NCI-H1417 treated with DMSO at 0.1 percent for 48 hours (cell line): ENCODE results near the gene HS1BP3.

Experiments used
- DNase-seq: peaks from one replicate; lab custom pipeline; 2025; lab: John Stamatoyannopoulos, UW

HS1BP3 gene

DNA sequence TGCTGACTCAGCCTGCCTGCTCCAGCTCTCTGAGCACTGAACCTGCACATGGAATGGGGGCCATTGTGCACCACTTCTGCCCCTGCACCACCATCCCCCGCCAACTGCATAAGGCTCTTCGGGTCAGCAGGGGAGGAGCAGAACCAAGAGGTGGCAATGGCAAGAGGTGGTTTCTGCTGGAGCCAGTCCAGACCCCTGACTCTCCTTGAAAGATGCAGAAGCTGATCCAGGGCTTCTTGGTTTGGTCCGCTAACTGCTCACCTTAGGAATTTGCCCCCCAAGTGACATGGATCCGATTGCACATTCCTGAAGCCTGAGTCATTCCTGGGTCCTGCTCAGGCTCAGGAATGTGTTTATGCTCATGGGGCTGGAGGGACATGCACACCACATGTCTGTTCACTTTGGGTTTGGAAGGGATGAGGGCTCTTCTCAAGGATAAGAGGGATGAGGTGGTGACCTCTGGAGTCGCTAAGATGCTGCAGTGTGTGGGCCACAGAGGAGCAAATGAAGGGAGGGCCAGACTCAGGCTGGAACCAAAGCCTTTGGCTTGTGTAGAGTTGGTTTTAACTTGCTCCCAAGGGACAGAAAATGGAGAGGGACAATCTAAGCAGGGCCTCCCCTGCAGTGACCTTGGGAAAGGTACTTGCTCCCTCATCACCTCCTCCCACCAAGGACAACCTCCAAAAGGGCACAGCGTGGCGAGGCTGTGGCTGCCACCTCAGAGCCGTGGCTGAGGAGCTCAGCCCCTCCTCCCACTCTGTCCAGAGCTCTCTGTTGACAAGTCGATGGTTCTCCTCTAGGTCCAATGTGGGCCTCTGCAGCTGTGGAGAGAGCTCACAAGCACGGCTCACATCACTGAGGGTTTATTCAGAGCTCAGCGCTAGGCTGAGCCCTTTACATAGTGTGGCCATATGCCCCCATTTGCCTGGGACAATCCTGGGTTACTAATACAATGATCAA, 66.2 kb downstream of the HS1BP3 start:
- no peak for DNase-seq

DNA sequence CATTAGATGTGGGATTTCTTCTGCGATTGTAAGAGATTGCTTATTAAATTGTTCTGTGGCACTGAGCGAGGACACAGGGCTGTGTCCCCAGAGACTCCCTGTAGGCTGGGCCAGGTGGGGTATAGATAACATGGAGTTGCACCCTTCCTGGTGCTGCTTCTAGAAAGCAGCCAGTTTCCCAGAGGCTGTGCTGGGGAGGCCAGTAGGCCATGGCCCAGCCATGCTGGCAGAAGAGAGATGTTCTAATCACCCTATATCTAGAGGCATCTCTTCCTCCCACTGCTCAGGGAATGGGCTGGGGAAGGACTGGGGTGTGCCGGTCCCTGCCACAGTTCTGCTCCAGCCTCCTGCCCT, 66.9 kb downstream of the HS1BP3 start:
- DNase-seq = no peak

DNA sequence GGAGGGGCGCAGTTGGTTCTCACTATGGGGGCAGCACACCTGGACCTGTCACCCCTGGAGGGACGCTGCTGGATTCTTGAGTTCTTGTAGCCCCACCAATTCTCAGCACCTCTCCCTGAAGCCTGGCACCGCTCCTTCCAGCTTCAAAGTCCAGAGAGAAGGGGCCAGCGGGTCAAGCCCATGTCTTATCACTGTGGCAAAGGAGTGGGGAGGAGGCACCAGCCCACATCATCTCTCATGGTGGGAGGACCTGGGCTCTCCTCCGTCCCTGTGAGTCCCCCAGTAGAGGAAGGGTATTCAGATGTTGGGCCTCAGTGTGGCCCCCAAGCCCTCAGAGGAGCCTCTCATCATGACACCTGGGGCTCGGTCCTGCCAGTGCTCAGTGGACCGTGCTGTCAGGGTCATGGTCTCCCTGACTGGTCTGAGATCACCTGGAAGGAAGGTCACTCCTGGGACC, 67.4 kb downstream of the HS1BP3 start:
- no peak for DNase-seq

DNA sequence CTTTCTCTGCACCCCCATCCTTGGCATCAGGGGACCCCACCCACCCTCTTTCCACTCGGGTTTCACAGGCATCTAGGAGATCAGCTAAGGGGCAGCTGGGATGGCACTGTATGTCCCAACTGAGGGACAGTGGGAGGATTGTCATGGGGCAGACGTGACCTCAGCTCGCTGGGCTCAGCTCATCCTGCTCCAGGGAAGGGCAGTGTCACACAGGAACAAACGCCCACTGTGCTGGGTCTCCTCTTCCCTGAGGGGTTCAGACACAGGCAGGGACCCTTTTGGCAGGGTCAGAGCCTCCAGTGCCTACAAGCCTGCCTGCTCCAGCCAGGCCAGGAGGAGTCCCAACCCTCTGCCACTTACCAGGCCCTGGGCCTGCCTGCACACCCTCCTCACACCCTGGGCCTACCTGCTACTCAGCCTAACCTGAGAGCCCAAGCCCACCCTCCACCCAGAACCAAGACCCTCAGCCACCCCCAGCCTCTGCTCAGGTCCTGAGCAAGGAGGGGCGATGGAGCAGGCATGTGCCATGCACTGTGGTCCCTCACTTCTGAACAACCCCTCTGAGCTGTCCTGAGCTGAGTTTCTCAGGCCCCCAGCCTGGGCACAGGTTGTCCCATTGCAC, 68.2 kb downstream of the HS1BP3 start:
- no peak for DNase-seq

DNA sequence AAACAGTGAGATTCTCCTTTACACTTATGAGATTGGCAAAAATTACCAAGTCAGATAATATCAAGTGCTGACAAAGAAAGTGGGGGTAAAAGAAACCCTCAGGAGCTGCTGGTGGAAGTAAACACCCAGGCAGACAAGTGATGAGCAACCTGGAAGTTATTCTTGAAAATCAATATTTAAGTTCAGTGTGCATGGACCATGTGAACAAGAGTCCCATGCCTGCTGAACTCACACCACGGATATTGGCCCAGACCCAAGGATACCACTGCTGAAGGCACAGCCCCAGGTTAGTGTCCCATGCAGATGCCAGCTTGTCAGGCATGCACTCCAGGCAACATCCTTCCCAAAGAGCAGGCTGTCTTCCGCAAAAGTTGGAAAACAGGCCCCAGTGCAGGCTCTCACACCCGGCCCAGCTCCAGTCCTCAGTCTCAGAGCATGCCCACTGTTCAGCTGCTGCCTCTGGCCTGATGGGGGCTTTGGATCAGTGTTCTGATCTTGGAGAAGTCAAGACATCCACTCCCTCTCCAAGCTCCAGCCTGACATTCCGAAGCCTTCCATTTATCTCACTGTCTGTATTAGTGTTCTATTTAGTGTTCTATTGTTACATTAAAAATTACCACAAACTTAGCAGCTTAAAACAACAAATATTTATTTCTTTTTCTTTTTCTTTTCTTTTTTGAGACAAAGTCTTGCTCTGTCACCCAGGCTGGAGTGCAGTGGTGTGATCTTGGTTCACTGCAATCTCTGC, 70.0 kb downstream of the HS1BP3 start:
- DNase-seq = no peak

DNA sequence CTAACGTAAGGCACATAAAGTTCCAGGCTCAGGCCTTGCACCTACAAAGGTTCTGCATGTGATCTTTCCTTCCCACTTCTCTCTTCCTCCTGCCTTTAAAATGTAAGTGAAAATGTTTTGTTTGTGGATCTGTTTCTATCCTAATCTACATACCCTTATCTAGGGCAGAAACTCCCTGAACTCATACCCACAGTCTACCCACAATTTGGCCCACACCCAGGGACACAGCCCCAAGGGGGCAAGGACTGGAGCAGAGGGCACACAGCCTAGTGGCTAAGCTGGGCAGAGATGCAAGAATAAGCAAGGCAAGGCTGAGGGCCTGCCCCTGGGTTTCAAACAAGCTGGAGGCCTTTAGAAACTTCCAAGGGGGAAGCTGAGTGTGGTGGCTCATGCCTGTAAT, 71.0 kb downstream of the HS1BP3 start:
- DNase-seq = no peak

DNA sequence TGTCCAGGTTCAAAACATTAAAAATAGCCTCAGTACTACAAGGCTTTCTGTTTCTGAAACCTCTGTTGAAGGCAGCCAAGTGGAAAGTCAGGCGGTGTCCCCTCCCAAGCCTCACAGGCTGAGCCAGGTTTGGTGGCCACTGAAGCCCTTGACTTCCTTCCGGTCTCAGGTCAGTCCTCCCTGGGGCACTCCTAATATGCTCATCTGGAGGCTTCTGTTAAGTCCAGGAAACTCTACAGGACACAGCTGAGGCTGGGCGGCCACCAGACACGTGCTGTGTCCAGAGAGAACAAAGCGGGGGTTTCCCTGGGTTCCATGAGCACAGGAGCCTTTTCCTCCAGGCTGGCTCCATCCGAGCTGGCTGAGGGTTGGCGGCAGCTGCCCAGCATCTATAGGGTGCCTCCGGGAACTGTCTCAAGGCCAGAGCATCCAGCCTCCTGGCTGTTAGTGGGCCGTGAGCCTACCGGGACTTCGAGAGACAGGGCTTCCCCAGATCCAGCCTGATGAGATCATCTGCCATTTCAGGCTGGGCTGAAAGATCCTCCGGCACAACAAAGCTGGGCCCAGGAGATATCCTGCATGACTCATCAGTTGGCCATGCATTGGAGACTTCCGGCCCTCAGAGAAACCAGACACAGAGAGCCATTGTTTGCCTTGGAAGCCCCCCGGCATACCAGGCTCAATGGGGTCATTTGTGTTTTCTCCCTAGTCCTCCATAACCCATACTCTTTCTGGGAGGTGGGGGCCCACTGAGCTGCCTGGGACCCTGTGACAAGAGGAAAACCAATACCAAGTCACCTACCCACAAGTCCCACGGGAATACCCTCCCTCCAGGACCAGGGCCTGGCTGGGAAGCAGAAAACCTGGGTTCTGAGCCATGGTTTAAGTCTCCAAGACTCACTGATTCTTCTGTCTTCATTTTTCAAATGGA, 71.7 kb downstream of the HS1BP3 start:
- no peak for DNase-seq

DNA sequence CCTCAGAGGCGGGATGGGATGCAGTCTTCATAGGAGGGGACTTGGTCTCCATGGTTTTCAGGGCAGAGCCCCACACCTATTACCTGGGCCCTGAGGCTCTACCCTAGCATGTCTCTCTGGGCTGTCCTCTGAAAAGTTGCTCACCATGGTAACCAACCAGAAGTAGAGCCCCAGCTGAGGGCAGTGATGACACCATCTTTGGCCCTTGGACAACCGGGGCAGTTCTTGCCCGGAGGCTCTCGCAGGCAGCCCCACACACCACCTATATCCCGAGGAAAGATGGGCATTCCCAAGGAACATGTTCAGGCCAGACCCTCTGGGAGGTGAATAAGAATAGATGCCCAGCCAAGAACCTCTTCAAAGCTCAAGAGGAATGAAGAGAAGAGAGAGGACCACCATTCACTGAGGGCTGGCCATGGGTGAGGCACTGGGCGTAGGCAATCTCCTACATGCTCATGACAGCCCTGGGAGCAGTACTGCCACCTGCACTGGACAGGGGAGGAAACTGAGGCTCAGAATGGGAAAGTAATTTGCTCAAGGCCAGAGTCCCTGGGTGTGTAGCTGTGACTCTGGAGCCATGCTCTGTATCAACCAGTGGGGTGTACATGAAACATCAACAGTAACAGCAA, 72.5 kb downstream of the HS1BP3 start:
- no peak for DNase-seq

DNA sequence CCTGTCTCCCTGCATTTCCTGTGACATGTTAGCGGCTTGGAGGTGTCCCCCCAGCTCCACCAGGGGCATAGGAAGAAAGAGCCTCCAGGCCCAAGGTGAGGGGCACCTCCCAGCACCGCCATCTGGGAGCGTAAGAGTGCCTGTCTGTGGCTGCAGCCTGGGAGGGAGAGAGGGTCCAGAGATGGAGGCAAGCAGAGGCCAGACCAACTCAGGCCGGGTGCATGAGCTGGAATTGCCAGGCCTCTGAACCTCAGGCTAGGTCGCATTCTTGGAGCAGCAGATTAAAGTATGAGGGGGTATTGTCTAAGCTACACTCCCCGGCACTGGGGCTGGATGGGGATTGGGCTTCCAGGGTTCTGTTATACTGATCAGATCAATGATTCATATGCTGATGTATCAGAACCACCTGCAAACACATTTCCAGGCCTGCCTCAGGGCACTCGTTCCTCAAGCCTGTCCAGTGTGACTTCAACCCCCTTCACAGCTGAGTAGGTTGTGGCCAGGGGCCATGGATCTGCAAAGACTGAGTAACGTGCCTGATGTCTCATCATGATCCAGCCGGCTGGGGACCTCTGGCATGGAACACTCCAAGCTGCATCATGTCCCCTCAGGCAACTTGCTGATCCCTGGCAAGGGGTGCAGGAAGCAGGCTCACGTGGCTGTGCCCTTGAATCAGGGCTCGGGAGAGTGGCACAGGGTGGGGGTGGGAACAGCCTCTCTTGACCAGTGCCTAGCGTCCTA, 73.2 kb downstream of the HS1BP3 start:
- no peak for DNase-seq

DNA sequence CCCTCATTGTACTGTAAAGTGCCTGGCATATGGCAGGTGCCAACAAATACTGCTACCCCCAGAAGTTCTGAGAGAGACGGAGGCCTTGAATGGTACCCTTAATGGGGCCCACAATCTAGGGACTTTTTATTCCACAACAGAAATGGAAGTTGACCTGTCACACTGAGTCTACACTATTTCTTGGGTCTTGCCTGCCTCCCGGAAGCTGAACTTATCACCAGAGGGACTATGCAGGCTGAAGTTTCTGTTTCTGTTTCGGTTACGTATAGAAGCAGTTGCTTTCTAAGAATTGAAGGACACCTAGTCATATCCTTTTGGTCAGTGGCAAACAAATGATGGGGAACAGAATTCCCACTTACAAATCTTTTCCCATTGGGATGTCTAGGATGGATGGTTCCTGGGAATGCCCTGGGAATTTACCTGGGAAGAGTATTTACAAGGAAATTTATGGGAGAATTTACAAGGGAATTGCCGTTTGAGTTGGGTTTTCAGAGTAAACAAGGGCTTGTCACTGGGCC, 74.2 kb downstream of the HS1BP3 start:
- DNase-seq = no peak

DNA sequence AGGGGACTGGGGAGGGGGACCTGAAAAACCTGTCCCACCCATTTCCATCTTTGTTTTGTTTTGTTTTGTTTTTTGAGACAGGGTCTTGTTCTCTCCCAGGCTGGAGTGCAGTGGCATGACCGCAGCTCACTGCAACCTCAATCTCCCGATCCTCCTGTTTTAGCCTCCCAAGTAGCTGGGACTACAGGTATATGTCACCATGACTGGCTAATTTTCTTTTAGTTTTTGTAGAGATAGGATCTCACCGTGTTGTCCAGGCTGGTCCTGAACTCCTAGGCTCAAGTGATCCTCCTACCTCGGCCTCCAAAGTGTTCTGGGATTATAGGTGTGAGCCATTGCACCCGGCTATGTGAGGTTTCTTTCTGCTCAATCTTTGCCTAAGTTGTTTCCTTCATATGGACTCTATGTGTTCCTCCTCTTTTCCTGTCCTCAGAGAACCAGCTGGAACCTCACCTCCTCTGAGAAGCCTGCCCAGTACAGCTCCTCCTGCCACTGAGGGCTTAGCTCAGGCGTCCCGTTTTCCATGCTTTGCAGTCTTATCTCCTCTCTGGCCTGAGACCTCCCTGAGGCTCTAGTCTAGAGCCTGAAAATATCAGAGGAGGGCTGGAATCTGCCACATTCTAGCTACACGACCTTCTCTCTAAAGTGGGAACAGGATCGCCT, 74.8 kb downstream of the HS1BP3 start:
- no peak for DNase-seq

DNA sequence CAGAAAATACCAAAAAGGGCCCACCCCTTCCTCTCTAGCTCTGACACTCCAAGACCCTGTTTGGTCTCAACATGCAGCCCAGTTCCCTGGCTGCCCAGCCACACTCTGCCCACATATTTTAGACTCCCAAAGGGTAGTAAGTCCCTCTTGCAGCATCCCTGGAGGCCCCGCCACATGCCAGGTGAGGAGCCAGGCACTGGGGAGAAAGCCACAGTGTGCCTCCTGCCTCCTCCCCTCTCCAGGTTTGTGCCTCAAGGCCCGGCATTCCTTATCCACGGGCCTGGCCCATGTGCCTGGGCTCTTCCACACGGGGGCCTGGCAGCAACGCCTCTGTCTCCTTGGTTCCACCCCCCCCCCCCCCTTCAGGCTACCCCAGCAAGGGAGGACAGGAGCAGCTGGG, 75.5 kb downstream of the HS1BP3 start:
- no peak for DNase-seq

DNA sequence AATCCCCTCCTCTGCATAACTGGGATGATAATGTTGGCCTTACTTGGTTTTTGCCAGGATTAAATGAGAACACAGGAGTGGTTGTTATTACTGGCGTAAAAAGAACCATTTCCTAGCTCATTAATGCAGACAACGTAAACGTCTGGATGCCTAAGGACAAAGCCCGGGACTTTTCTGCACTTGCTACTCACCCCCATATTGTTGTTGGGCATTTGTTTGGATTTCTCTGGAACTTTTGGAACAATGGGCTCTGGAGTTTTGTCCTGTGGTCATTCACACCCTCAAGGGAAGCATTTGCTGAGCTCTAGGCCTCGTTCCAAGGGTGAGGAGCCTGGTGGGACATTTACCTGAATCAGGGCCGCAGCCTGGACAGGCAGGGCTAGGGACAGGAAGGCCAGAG, 76.0 kb downstream of the HS1BP3 start:
- DNase-seq = no peak

DNA sequence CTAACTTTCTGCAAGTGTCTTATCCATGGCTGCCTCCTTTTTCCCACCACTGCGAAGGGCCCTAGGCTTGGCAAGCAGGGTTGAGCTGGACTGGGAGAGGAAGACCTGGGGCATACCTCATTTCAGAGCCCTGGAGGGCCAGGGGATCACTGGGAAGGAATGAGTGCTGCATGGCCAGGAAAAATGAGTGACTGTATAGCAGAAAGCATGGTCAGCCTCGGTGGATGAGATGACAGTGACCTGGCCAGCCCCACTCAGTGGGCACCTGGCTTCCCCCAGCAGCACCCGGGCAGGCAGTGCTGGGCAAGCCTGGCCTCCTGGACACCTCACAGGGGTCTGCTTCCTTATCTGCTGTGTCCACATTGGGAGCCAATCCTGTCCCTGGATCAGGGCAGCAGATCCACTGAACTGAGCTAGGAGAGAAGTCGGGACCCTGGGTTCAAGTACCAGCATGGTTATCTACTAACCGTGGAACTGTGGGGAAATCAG, 76.4 kb downstream of the HS1BP3 start:
- DNase-seq = no peak

DNA sequence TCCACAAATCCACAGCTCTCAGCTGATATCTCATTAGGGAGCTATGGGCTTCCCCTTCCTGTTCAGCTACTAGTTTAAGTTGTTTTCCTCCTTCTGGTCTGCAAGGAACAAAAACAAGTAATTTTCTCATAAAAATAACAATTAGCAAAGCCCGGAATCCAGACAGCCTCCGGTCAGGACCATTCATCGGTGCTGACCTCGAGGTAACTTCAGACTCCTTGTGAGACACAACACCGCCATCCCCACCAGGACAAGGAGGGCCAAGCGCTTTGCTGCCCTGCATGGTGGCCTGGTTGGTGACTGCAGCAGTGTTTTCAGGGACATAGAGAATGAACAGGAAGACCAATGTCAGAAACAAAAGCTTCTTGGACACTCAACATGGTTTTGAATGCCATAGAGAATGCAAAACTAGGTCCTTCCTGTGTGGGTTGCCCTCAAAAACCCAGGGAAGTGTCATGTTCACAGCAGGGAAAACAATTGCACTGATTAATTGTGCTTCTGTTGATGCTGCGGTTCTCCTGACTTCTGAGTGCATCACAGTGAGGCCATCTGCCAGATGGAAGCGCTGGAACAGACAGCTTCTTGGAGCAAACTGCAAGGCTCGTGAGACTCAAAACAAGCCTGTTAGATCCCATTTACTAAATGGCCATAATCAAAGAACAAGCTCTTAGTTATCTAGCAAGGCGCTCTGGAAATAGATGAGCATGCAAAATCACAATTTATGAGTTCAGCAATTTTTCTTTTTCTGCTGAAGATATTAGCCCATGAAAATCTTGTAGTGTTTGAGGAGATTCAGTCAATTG, 77.1 kb downstream of the HS1BP3 start:
- DNase-seq = no peak

DNA sequence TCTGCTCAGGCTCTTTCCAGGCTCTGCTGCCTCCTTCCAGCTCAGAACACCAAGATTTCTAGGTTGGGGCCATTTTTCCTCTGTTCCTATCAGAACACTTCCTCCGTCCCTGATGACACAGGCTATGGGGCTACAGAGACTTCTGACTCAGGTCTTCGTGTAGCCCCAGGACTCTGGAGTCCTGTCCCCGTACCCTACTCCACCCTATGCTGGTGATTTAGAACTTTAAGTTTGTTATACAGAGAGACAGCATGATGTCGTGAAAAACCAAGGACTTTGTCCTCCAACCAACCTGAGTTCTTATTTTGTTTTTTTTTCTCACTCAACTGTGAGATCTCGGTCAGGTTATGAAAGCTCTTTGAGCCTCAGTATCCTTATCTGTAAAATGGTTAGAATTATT, 78.7 kb downstream of the HS1BP3 start:
- DNase-seq = no peak

DNA sequence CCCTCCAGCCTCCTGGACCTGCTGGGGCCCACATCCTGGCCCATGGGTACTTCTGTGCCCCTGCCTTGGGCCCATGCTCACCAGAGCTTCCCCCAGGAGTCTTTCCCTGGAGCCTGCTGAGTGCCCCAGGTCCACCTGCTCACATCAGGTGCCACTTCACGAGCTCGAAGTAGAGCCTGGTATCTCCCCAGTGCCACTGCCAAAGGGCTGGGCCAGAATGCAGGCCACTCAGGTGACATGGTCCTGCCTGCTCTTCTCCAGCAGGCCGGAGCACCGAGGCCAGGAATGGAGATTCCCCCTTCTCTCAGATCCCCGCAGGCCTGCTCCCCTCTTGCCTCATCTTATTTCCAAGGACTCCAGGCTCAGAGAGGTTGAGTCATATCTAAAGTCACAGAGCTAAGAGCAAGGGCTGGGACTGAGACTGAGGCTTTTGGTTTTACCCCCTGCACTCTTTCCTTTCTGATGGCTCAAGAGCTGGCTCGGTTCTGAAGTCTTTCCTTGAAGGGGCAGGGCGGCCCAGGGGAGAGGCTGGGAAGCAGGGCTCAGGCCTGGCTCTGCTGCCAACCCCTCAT, 79.2 kb downstream of the HS1BP3 start:
- DNase-seq = no peak

DNA sequence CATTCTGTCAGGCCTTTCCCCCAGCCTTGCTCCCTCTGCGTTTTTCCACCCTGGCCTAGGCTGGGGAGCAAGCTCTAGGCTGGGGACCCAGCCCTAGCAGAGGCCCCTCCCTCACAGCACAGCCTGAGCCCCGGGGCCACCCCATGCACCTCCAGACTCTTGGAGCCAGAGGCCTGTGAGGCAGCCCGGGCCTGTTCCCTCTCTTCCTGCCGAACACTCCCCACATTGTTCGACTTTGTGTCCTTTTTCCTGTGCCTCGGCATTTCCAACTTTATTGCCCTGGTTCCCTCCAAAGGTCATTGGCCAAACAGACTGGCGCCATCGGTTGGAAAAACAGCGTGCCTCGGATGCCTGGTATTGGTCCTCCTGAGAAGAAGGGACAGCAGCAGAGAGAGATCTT, 79.7 kb downstream of the HS1BP3 start:
- DNase-seq = no peak
